Left lung (tissue), 10 donors: ENCODE data around the gene DLGAP3. TPM values are rescaled to one million over a fixed set of nuclear protein-coding genes. Genes with fewer than 3 reads are reported as not detected.
"Not testable (repeated sequence)": the region's sequence is repeated elsewhere in the genome, so short reads cannot be mapped to it uniquely, and the experiment has no call there.

ENCODE experiments used
- ATAC-seq: fragments of 200-7000 bp; cut with Tn5 transposase; one replicate; pipeline ENCODE4 v1.9.1; 2020; ENCODE audit warnings: moderate library complexity
- DNase-seq, 4 donors: peaks; one replicate each; pipeline ENCODE4 v3.0.0-alpha.2; 2013 to 2020
- H3K27ac ChIP-seq, 2 donors: fragments of 200-600 bp; sonication (generic) in 1 of 2; one replicate each; pipeline versions ENCODE4 v1.5.0 to v1.8.0; 2020 to 2021
- H3K27me3 ChIP-seq, 2 donors: fragments of 200-600 bp; sonication (generic) in 1 of 2; one replicate each; pipeline versions ENCODE4 v1.5.0 to v1.8.0; 2020 to 2021
- H3K36me3 ChIP-seq, 2 donors: fragments of 200-600 bp; sonication (generic) in 1 of 2; one replicate each; pipeline versions ENCODE4 v1.5.0 to v1.8.0; 2020 to 2021
- H3K4me1 ChIP-seq, 2 donors: fragments of 200-600 bp; one replicate each; pipeline ENCODE4 v1.8.0; 2021
- H3K4me3 ChIP-seq, 2 donors: fragments of 200-600 bp; sonication (generic) in 1 of 2; one replicate each; pipeline versions ENCODE4 v1.5.0 to v1.8.0; 2020 to 2021; ENCODE audit warnings: mild to moderate bottlenecking in 1 of 2
- H3K9me3 ChIP-seq, 2 donors: fragments of 200-600 bp; sonication (generic) in 1 of 2; one replicate each; pipeline versions ENCODE4 v1.5.0 to v1.8.0; 2020 to 2021
- CTCF ChIP-seq, 2 donors: fragments of 200-600 bp; sonication (generic) in 1 of 2; IDR thresholded peaks; one replicate each; pipeline versions ENCODE4 v1.5.0 to v1.8.0; 2021; ENCODE audit warnings: antibody characterized with exemption in 2 of 2
- intact Hi-C, 2 donors: fragments of 100-400 bp; cut with DNase I; formaldehyde crosslinking; loops; one replicate each; pipeline versions ENCODE4 v1.11.2 to v1.14.2; 2022
- polyA plus RNA-seq, 6 donors: library from polyadenylated mRNA; unstranded; fragments of 120-200 nt; gene quantifications; one replicate each; pipeline ENCODE4 v1.2.1, GENCODE V29; 2013; ENCODE audit not compliant: insufficient read length in 6 of 6
- total RNA-seq, 2 donors: library from RNA; stranded (reverse); fragmentation: NEBNext Ultra II Directional; extraction: Animal tissue kit (Norgen Biotek cat#: 25700); gene quantifications; one replicate each; pipeline ENCODE4 v1.2.1, GENCODE V29; 2021
- donor health status: DM: no; HTN: yes; CAD: no.
- donor health status: DM: no; HTN: no; CAD: no.

Gene DLGAP3
- total and polyA plus RNA-seq, 8 donors, result 0.11 to 0.46 (median 0.13) TPM

- H3K36me3 ChIP-seq, result no peaks in the 10 kb centered on the region
- intact Hi-C loops, result no loop called here
- H3K9me3 ChIP-seq, result peaks cover 0 to 2% of the 10 kb centered on the region in 2 donors
- no peaks in the 10 kb centered on the region for H3K27me3 ChIP-seq
- ATAC-seq (no peak), DNase-seq (no peak)
- H3K4me1 ChIP-seq, result no peaks in the 10 kb centered on the region
- no peak overlapping the region for H3K27ac ChIP-seq
- no peak overlapping the region for H3K4me3 ChIP-seq
- TF ChIP-seq CTCF (IDR thresholded peaks at IDR 0.05), result no peak
Observed at GRCh38 chr1:34970829-34971228, 41.4 kb upstream of the DLGAP3 start.

GRCh38 chr1:34970220-34970735 is 40.8 kb upstream of the DLGAP3 start:
- Histone ChIP-seq H3K4me3 (no peak overlapping the region), H3K9me3 (peaks cover 0 to 2% of the 10 kb centered on the region in 2 donors), H3K27ac (no peak overlapping the region), H3K27me3 (no peaks in the 10 kb centered on the region), H3K4me1 (no peaks in the 10 kb centered on the region), H3K36me3 (no peaks in the 10 kb centered on the region)
- DNase-seq (no peak), ATAC-seq (no peak)
- TF ChIP-seq CTCF (IDR thresholded peaks at IDR 0.05), result no peak
- intact Hi-C loops, result no loop called here

GRCh38 chr1:34968297-34968696 is 38.8 kb upstream of the DLGAP3 start:
- H3K9me3 ChIP-seq, H3K4me1 ChIP-seq, H3K27me3 ChIP-seq, intact Hi-C loops, DNase-seq, H3K27ac ChIP-seq, ATAC-seq, H3K36me3 ChIP-seq, H3K4me3 ChIP-seq: not testable (repeated sequence)

- DNase-seq, H3K4me1 ChIP-seq, H3K9me3 ChIP-seq, intact Hi-C loops, H3K27ac ChIP-seq, H3K27me3 ChIP-seq, H3K4me3 ChIP-seq, ATAC-seq, H3K36me3 ChIP-seq: not testable (repeated sequence)
Observed at GRCh38 chr1:34967672-34968071, 38.2 kb upstream of the DLGAP3 start.

GRCh38 chr1:34965597-34965996 is 36.1 kb upstream of the DLGAP3 start:
- intact Hi-C loops, result no loop called here
- TF ChIP-seq CTCF (IDR thresholded peaks at IDR 0.05), result no peak

GRCh38 chr1:34950428-34950827 is 21.0 kb upstream of the DLGAP3 start:
- DNase-seq, result no peak
- Histone ChIP-seq H3K36me3 (no peaks in the 10 kb centered on the region), H3K27me3 (no peaks in the 10 kb centered on the region), H3K27ac (no peak overlapping the region), H3K4me1 (no peaks in the 10 kb centered on the region), H3K4me3 (no peak overlapping the region), H3K9me3 (no peaks in the 10 kb centered on the region)
- no peak for ATAC-seq
- intact Hi-C loops, result no loop called here
- TF ChIP-seq CTCF (IDR thresholded peaks at IDR 0.05), result no peak

More at GRCh38 chr1:34965597-34965996, 36.1 kb upstream of the DLGAP3 start:
- ATAC-seq, result no peak
- Histone ChIP-seq H3K27ac (no peak overlapping the region), H3K4me1 (no peaks in the 10 kb centered on the region), H3K27me3 (no peaks in the 10 kb centered on the region), H3K36me3 (no peaks in the 10 kb centered on the region), H3K9me3 (peaks cover 0 to 2% of the 10 kb centered on the region in 2 donors), H3K4me3 (no peak overlapping the region)
- no peak for DNase-seq

- H3K27ac ChIP-seq, H3K4me1 ChIP-seq, intact Hi-C loops, H3K4me3 ChIP-seq, H3K27me3 ChIP-seq, ATAC-seq, DNase-seq, H3K9me3 ChIP-seq, H3K36me3 ChIP-seq: not testable (repeated sequence)
Observed at GRCh38 chr1:34948739-34949138, 19.3 kb upstream of the DLGAP3 start.

GRCh38 chr1:34947641-34948314 is 18.3 kb upstream of the DLGAP3 start:
- H3K36me3 ChIP-seq, H3K27ac ChIP-seq, H3K4me3 ChIP-seq, H3K9me3 ChIP-seq, H3K27me3 ChIP-seq, ATAC-seq, H3K4me1 ChIP-seq, DNase-seq, intact Hi-C loops: not testable (repeated sequence)
